Activated CD4-positive, alpha-beta T cell treated with anti-CD3 and anti-CD28 coated beads, Interleukin-2, amount 50 U/mL, for 16 hours (primary cell): Measurements from ENCODE around the gene NR1I3.

Experiments used
- DNase-seq: peaks from one replicate; pipeline ENCODE4 v3.0.0-alpha.2; 2020

NR1I3 gene

GRCh38 chr1:161193561-161194235 lies 44.3 kb downstream of the NR1I3 start:
- no peak for DNase-seq

GRCh38 chr1:161192476-161193465 lies 45.2 kb downstream of the NR1I3 start:
- DNase-seq: peak; percentile 80

GRCh38 chr1:161191971-161192370 lies 46.0 kb downstream of the NR1I3 start:
- no peak for DNase-seq

- no peak for DNase-seq
Measured at GRCh38 chr1:161190962-161191521, 47.0 kb downstream of the NR1I3 start.

- no peak for DNase-seq
Measured at GRCh38 chr1:161189036-161189435, 49.0 kb downstream of the NR1I3 start.

- no peak for DNase-seq
Measured at GRCh38 chr1:161188381-161188780, 49.6 kb downstream of the NR1I3 start.

GRCh38 chr1:161187311-161187710 lies 50.7 kb downstream of the NR1I3 start:
- DNase-seq: no peak

- DNase-seq: no peak
Measured at GRCh38 chr1:161185732-161186311, 52.2 kb downstream of the NR1I3 start.

GRCh38 chr1:161185282-161185682 lies 52.7 kb downstream of the NR1I3 start:
- DNase-seq: peak; percentile 88

- peak; percentile 89 for DNase-seq
Measured at GRCh38 chr1:161182214-161182613, 55.8 kb downstream of the NR1I3 start.

- no peak for DNase-seq
Measured at GRCh38 chr1:161180639-161181038, 57.4 kb downstream of the NR1I3 start.

- DNase-seq: no peak
Measured at GRCh38 chr1:161179698-161180097, 58.3 kb downstream of the NR1I3 start.
